ENCODE measurements around the gene IL34. TPM values are rescaled to one million over a fixed set of nuclear protein-coding genes. Genes with fewer than 3 reads are reported as not detected.
"Not testable (repeated sequence)": the region's sequence is repeated elsewhere in the genome, so short reads cannot be mapped to it uniquely, and the experiment has no call there.

Gene IL34
- total and polyA plus RNA-seq, 9 donors: 0.88 to 4.0 (median 1.8) TPM

GRCh38 chr16:70632273-70632672 lies 14.1 kb upstream of the IL34 start:
- intact Hi-C loops (cut with DNase I): no loop called here
- TF ChIP-seq POLR2A (IDR thresholded peaks at IDR 0.05) (no peak), CTCF (IDR thresholded peaks at IDR 0.05) (no peak), EP300 (IDR thresholded peaks at IDR 0.05) (no peak)
- Histone ChIP-seq H3K36me3 (no peaks in the 10 kb centered on the region), H3K27ac (no peak overlapping the region), H3K9me3 (no peaks in the 10 kb centered on the region), H3K27me3 (no peaks in the 10 kb centered on the region), H3K4me1 (ENCODE audit: insufficient read depth) (peaks cover 2% of the 10 kb centered on the region), H3K4me3 (no peak overlapping the region)
- WGBS, 3 donors: 71 to 79% (median 72%) methylated on average over 5 of the region's 5 CpGs
- DNase-seq: no peak

- H3K27ac ChIP-seq; DNase-seq; H3K27me3 ChIP-seq; H3K4me1 ChIP-seq (ENCODE audit: insufficient read depth); H3K9me3 ChIP-seq; H3K4me3 ChIP-seq; intact Hi-C loops (cut with DNase I); H3K36me3 ChIP-seq: not testable (repeated sequence)
- WGBS, 3 donors: 89 to 94% (median 90%) methylated on average over 10 of the region's 10 CpGs
Measured at GRCh38 chr16:70633617-70634016, 12.7 kb upstream of the IL34 start.

DNA sequence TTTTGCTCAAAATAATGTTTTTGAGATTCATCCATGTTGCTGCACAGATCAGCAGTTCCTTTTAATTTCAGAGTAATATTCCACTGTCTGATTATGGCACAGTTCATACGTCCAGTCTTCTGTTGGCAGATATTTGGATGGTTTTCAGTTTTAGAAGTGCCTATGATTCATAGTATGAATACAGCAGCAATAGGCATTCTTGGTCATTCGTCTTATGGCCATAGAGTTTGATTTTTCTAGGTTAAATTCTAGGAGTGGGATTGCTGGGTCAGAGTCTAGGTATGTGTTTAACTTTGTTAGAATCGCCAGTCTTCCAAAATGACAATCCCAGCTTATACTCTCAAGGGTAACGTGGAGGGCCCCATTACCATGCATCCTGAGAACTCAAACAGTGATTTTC lies 11.5 kb upstream of the IL34 start:
- DNase-seq: no peak
- Histone ChIP-seq H3K27ac (no peak overlapping the region), H3K4me3 (no peak overlapping the region), H3K36me3 (no peaks in the 10 kb centered on the region), H3K9me3 (no peaks in the 10 kb centered on the region), H3K4me1 (ENCODE audit: insufficient read depth) (peaks cover 2% of the 10 kb centered on the region), H3K27me3 (no peaks in the 10 kb centered on the region)
- no peak for TF ChIP-seq POLR2A (IDR thresholded peaks at IDR 0.05)
- TF ChIP-seq CTCF (IDR thresholded peaks at IDR 0.05): no peak
- TF ChIP-seq EP300 (IDR thresholded peaks at IDR 0.05): no peak
- WGBS, 3 donors: 70 to 79% (median 73%) methylated on average over 4 of the region's 4 CpGs
- intact Hi-C loops (cut with DNase I): no loop called here

DNA sequence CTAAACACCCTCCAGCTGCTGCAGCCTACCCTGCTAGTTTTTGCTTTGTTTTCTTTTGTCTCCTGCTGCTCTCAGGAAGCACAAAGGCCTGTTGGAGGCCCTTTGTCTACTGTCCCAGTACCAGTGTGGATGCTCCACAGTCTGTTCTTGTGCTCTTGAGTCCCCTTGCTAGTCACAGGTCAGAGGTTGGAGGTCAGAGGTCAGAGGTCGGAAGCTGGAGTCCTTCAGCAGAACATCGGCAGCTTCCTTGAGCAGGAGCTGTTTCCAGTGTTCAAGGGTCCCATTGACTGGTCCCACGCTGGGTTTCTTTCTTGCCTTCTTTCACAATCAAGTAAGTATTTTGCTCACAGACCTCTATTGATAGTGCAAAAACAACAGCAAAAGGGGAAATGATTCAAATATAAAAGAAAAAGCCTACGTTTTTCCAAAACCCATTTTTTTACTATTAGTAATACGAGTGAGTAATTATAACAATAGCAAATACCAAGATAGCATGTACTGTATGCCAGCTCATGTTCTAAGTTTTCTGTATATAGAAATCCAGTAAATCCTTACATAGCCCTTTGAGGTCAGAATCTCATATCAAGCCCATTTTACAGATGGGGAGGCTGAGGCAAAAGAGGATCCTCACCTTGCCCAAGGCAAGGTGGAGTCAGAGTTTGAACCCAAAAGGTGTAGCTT lies 10.9 kb upstream of the IL34 start:
- Histone ChIP-seq H3K36me3 (no peaks in the 10 kb centered on the region), H3K9me3 (no peaks in the 10 kb centered on the region), H3K4me3 (no peak overlapping the region), H3K27me3 (no peaks in the 10 kb centered on the region), H3K27ac (no peak overlapping the region), H3K4me1 (ENCODE audit: insufficient read depth) (peaks cover 2% of the 10 kb centered on the region)
- DNase-seq: peak in 4 of 5 donors; percentile 40 to 51 (median 45)
- no peak for TF ChIP-seq EP300 (IDR thresholded peaks at IDR 0.05)
- no peak for TF ChIP-seq CTCF (IDR thresholded peaks at IDR 0.05)
- no peak for TF ChIP-seq POLR2A (IDR thresholded peaks at IDR 0.05)
- WGBS, 3 donors: 19 to 33% (median 21%) methylated on average over 5 of the region's 5 CpGs
- intact Hi-C loops (cut with DNase I): no loop called here
